Brain microvascular endothelial cell (primary cell): ENCODE data around the gene ATP9B.

Source experiments
- DNase-seq: peaks from one replicate; pipeline ENCODE4 v3.0.0-alpha.2; 2020
- H3K27ac ChIP-seq: fragments of 250-450 bp; sonication (Bioruptor Pico); 2 replicates; pipeline ENCODE4 v1.5.1; 2020; ENCODE audit warnings: mild to moderate bottlenecking, moderate library complexity
- H3K27me3 ChIP-seq: fragments of 250-450 bp; sonication (Bioruptor Pico); replicated peaks from 2 replicates; pipeline ENCODE4 v1.5.1; 2020; ENCODE audit warnings: mild to moderate bottlenecking
- H3K36me3 ChIP-seq: fragments of 250-450 bp; sonication (Bioruptor Pico); replicated peaks from 2 replicates; pipeline ENCODE4 v1.5.1; 2020; ENCODE audit warnings: mild to moderate bottlenecking
- H3K4me3 ChIP-seq: 2 replicates; pipeline ENCODE4 v1.5.1; 2011; ENCODE audit warnings: low read depth, mild to moderate bottlenecking, control low read depth, low read length, moderate library complexity
- in situ Hi-C: cut with HindIII; loops from 2 replicates; pipeline ENCODE4 v1.10.0; 2017; ENCODE audit warnings: low sequenced_read_pairs, low pct_ligation_motif_present
- TF ChIP-seq, protein P1 (sequence below): IDR thresholded peaks from 2 replicates; pipeline ENCODE4 v1.5.1; 2011; ENCODE audit warnings: low read depth, mild to moderate bottlenecking, moderate library complexity, low read length, control low read depth, inconsistent platforms; ENCODE audit errors: missing control alignments

Gene ATP9B

DNA sequence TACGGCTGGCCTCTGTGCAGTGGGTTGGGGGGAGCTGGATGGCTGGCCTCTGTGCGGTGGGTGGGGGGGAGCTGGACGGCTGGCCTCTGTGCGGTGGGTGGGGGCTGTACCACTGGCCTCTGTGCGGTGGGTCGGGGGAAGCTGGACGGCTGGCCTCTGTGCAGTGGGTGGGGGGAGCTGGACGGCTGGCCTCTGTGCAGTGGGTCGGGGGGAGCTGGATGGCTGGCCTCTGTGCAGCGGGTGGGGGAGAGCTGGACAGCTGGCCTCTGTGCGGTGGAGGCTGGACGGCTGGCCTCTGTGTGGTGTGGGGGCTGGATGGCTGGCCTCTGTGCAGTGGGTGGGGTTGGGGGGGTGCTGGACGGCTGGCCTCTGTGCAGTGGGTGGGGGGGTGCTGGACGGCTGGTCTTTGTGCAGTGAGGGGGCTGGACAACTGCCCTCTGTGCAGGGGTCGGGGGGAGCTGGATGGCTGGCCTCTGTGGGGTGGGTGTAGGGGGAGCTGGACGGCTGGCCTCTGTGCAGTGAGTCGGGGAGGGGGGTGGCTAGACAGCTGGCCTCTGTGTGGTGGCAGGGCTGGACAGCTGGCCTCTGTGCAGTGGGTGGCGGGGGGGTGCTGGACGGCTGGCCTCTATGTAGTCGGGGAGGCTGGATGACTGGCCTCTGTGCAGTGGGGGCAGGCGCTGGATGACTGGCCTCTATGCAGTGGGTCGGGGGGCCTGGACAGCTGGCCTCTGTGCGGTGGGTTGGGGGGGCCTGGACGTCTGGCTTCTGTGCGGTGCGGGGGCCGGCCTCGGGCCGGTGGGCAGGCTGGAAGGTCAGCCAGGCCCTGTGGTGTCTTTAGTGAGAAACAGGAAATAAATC is 358.4 kb downstream of the ATP9B start:
- peaks cover 4% of the 10 kb centered on the region for H3K27me3 ChIP-seq
- no peaks in the 10 kb centered on the region for H3K36me3 ChIP-seq
- H3K27ac ChIP-seq, result no peak overlapping the region
- in situ Hi-C loops, result no loop called here
- TF ChIP-seq, protein P1, sequence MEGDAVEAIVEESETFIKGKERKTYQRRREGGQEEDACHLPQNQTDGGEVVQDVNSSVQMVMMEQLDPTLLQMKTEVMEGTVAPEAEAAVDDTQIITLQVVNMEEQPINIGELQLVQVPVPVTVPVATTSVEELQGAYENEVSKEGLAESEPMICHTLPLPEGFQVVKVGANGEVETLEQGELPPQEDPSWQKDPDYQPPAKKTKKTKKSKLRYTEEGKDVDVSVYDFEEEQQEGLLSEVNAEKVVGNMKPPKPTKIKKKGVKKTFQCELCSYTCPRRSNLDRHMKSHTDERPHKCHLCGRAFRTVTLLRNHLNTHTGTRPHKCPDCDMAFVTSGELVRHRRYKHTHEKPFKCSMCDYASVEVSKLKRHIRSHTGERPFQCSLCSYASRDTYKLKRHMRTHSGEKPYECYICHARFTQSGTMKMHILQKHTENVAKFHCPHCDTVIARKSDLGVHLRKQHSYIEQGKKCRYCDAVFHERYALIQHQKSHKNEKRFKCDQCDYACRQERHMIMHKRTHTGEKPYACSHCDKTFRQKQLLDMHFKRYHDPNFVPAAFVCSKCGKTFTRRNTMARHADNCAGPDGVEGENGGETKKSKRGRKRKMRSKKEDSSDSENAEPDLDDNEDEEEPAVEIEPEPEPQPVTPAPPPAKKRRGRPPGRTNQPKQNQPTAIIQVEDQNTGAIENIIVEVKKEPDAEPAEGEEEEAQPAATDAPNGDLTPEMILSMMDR, result no peak
- no peak overlapping the region for H3K4me3 ChIP-seq
- DNase-seq, result no peak
